ENCODE measurements around the gene TRAK1.

DNA sequence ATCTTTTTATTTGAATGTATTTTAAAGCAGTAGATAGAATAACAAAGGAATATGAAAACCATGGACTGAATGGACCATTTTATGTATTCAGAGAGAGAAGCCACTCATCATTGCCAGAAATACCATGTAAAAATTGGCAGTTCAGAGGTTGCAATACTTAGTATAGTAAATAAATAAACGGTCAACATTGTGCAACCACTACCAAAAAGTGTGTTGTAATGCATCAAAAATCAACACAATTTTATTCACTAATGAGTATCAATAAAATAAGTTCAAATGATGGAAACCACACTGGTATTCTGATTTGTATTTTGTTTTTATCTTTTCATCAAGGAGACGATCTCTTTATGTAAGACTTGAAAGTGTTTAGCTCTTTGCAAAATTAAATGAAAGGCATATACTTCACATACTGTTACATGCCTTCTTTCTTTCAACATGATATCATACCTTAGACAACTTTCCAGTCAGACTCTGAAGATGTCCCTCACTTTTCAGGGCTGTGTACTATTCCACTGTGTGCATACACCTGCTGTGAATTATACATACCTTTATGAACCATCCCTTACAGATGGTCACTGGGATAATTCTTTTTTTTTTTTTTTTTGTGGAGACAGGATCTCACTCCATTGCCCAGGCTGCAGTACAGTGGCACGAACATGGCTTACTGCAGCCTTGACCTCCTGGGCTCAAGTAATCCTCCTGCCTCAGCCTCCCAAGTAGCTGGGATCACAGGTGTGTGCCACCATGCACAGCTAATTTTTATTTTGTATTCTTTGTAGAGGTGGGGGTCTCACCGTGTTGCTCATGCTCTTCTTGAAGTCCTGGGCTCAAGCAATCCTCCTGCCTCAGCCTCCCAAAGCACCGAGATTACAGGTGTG lies 134.6 kb downstream of the TRAK1 start:
- TF ChIP-seq, protein P1, sequence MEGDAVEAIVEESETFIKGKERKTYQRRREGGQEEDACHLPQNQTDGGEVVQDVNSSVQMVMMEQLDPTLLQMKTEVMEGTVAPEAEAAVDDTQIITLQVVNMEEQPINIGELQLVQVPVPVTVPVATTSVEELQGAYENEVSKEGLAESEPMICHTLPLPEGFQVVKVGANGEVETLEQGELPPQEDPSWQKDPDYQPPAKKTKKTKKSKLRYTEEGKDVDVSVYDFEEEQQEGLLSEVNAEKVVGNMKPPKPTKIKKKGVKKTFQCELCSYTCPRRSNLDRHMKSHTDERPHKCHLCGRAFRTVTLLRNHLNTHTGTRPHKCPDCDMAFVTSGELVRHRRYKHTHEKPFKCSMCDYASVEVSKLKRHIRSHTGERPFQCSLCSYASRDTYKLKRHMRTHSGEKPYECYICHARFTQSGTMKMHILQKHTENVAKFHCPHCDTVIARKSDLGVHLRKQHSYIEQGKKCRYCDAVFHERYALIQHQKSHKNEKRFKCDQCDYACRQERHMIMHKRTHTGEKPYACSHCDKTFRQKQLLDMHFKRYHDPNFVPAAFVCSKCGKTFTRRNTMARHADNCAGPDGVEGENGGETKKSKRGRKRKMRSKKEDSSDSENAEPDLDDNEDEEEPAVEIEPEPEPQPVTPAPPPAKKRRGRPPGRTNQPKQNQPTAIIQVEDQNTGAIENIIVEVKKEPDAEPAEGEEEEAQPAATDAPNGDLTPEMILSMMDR (IDR thresholded peaks at IDR 0.05; ENCODE audit: insufficient read depth, low read length), result no peak
- no peak for TF ChIP-seq POLR2AphosphoS5 (IDR thresholded peaks at IDR 0.05; ENCODE audit: low read depth)
- TF ChIP-seq, protein P2, sequence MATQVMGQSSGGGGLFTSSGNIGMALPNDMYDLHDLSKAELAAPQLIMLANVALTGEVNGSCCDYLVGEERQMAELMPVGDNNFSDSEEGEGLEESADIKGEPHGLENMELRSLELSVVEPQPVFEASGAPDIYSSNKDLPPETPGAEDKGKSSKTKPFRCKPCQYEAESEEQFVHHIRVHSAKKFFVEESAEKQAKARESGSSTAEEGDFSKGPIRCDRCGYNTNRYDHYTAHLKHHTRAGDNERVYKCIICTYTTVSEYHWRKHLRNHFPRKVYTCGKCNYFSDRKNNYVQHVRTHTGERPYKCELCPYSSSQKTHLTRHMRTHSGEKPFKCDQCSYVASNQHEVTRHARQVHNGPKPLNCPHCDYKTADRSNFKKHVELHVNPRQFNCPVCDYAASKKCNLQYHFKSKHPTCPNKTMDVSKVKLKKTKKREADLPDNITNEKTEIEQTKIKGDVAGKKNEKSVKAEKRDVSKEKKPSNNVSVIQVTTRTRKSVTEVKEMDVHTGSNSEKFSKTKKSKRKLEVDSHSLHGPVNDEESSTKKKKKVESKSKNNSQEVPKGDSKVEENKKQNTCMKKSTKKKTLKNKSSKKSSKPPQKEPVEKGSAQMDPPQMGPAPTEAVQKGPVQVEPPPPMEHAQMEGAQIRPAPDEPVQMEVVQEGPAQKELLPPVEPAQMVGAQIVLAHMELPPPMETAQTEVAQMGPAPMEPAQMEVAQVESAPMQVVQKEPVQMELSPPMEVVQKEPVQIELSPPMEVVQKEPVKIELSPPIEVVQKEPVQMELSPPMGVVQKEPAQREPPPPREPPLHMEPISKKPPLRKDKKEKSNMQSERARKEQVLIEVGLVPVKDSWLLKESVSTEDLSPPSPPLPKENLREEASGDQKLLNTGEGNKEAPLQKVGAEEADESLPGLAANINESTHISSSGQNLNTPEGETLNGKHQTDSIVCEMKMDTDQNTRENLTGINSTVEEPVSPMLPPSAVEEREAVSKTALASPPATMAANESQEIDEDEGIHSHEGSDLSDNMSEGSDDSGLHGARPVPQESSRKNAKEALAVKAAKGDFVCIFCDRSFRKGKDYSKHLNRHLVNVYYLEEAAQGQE (IDR thresholded peaks at IDR 0.05; ENCODE audit: insufficient replicate concordance, low read depth), result no peak
- no peak for TF ChIP-seq GABPA (IDR thresholded peaks at IDR 0.05; ENCODE audit: low read depth)
- no peak for TF ChIP-seq SPI1 (IDR thresholded peaks at IDR 0.05; ENCODE audit: borderline replicate concordance, low read depth)
